ENCODE results near the gene LSR. TPM values are rescaled to one million over a fixed set of nuclear protein-coding genes. Genes with fewer than 3 reads are reported as not detected.

The LSR gene
- total and polyA plus RNA-seq, 2 donors (not counting 1 experiment from before 2014, with no cell fraction given) = 37.2 to 45.3 TPM

GRCh38 chr19:35310811-35311465 is 62.1 kb downstream of the LSR start:
- Histone ChIP-seq H3K4me2 (replicated peaks; ENCODE audit: low read depth, low read length, poor library complexity, severe bottlenecking) (peak overlapping the region; percentile 15), H4K20me1 (ENCODE audit: control insufficient read depth, insufficient read depth, low read length, poor library complexity, severe bottlenecking) (no peaks in the 10 kb centered on the region), H3K27me3 (replicated peaks in 1 of 4; ENCODE audit: control extremely low read depth in 1 of 4, control insufficient read depth in 3 of 4, insufficient read depth in 4 of 4, low read length in 3 of 4) (no peaks in the 10 kb centered on the region), H2AFZ (ENCODE audit: insufficient read depth, low read depth, low read length, poor library complexity, severe bottlenecking) (no peak overlapping the region), H3K9ac (ENCODE audit: low read length) (no peak overlapping the region), H3K4me1 (ENCODE audit: control insufficient read depth in 2 of 2, insufficient read depth in 2 of 2, low read length in 2 of 2) (peaks cover 39 to 69% of the 10 kb centered on the region in 2 donors), H3K79me2 (ENCODE audit: control insufficient read depth, insufficient read depth, low read length) (peaks cover 63% of the 10 kb centered on the region), H3K27ac (ENCODE audit: low read length in 2 of 2) (no peak overlapping the region), H3K9me3 (ENCODE audit: control extremely low read depth in 1 of 3, control insufficient read depth in 2 of 3, insufficient read depth in 1 of 3, low read length in 2 of 3) (no peaks in the 10 kb centered on the region), H3K4me3 (ENCODE audit: control extremely low read depth in 1 of 5, extremely low read depth in 1 of 5, insufficient read depth in 1 of 5, low read depth in 2 of 5, low read length in 4 of 5) (no peak overlapping the region), H3K36me3 (replicated peaks in 1 of 2; ENCODE audit: control extremely low read depth in 1 of 2, control insufficient read depth in 1 of 2, extremely low read depth in 1 of 2, insufficient read depth in 2 of 2, low read length in 1 of 2) (no peaks in the 10 kb centered on the region)
- ChIA-PET POLR2A (no interaction called here), CTCF (interaction anchor here (0.8 to 1.1 kb wide), 2 partner anchors 42 to 184 kb away, joined by 3 to 4 read pairs; no protein-coding TSS in a partner anchor)
- no peaks in the 10 kb centered on the region for H3K9me3 Mint-ChIP-seq (ENCODE audit: insufficient read depth)
- 97% methylated on average over 6 of the region's 10 CpGs for WGBS (ENCODE audit: insufficient coverage)
- H3K4me3 Mint-ChIP-seq = no peak overlapping the region
- TF ChIP-seq EZH2 (IDR thresholded peaks at IDR 0.05; ENCODE audit: borderline replicate concordance, insufficient read depth, low read depth, low read length, poor library complexity, severe bottlenecking) = no peak
- TF ChIP-seq CTCF (IDR thresholded peaks at IDR 0.05) = no peak
- H3K27me3 Mint-ChIP-seq = no peaks in the 10 kb centered on the region
- ATAC-seq (ENCODE audit: low read depth) (no peak), DNase-seq (no peak)
- intact Hi-C loops (cut with micrococcal nuclease) = no loop called here
- no peak overlapping the region for H3K27ac Mint-ChIP-seq
- peaks cover 57% of the 10 kb centered on the region for H3K4me1 Mint-ChIP-seq

- H3K9me3 Mint-ChIP-seq (ENCODE audit: insufficient read depth) = no peaks in the 10 kb centered on the region
- intact Hi-C loops (cut with micrococcal nuclease) = no loop called here
- H3K27ac Mint-ChIP-seq = no peak overlapping the region
- ChIA-PET CTCF (interaction anchor here (0.6 to 1.1 kb wide), 2 partner anchors 152 to 183 kb away, joined by 3 to 4 read pairs; no protein-coding TSS in a partner anchor), POLR2A (interaction anchor here (0.7 kb wide), 1 partner anchor 410 kb away, joined by 8 read pairs; no protein-coding TSS in a partner anchor)
- H3K27me3 ChIP-seq (replicated peaks in 1 of 4; ENCODE audit: control extremely low read depth in 1 of 4, control insufficient read depth in 3 of 4, insufficient read depth in 4 of 4, low read length in 3 of 4) = no peaks in the 10 kb centered on the region
- peak overlapping the region; percentile 26 for H2AFZ ChIP-seq (ENCODE audit: insufficient read depth, low read depth, low read length, poor library complexity, severe bottlenecking)
- TF ChIP-seq CTCF (IDR thresholded peaks at IDR 0.05) (no peak), EZH2 (IDR thresholded peaks at IDR 0.05; ENCODE audit: borderline replicate concordance, insufficient read depth, low read depth, low read length, poor library complexity, severe bottlenecking) (no peak)
- H3K4me3 Mint-ChIP-seq = no peak overlapping the region
- H3K4me2 ChIP-seq (replicated peaks; ENCODE audit: low read depth, low read length, poor library complexity, severe bottlenecking) = no peak overlapping the region
- H4K20me1 ChIP-seq (ENCODE audit: control insufficient read depth, insufficient read depth, low read length, poor library complexity, severe bottlenecking) = no peaks in the 10 kb centered on the region
- 84% methylated on average over 17 of the region's 21 CpGs for WGBS (ENCODE audit: insufficient coverage)
- H3K4me1 Mint-ChIP-seq = peaks cover 57% of the 10 kb centered on the region
- ATAC-seq (ENCODE audit: low read depth) (no peak), DNase-seq (no peak)
- no peaks in the 10 kb centered on the region for H3K36me3 ChIP-seq (replicated peaks in 1 of 2; ENCODE audit: control extremely low read depth in 1 of 2, control insufficient read depth in 1 of 2, extremely low read depth in 1 of 2, insufficient read depth in 2 of 2, low read length in 1 of 2)
- H3K27me3 Mint-ChIP-seq = no peaks in the 10 kb centered on the region
- H3K9me3 ChIP-seq (ENCODE audit: control extremely low read depth in 1 of 3, control insufficient read depth in 2 of 3, insufficient read depth in 1 of 3, low read length in 2 of 3) = no peaks in the 10 kb centered on the region
- peaks cover 60% of the 10 kb centered on the region for H3K79me2 ChIP-seq (ENCODE audit: control insufficient read depth, insufficient read depth, low read length)
- no peak overlapping the region for H3K4me3 ChIP-seq (ENCODE audit: control extremely low read depth in 1 of 5, extremely low read depth in 1 of 5, insufficient read depth in 1 of 5, low read depth in 2 of 5, low read length in 4 of 5)
- no peak overlapping the region for H3K9ac ChIP-seq (ENCODE audit: low read length)
- H3K27ac ChIP-seq (ENCODE audit: low read length in 2 of 2) = no peak overlapping the region
- peaks cover 43 to 71% of the 10 kb centered on the region in 2 donors for H3K4me1 ChIP-seq (ENCODE audit: control insufficient read depth in 2 of 2, insufficient read depth in 2 of 2, low read length in 2 of 2)
These were observed 63.3 kb downstream of the LSR start for GRCh38 chr19:35311901-35312665.
